AG04449 (cell line): Measurements from ENCODE around the gene KCNAB1.
"Not testable (repeated sequence)": the region's sequence is repeated elsewhere in the genome, so short reads cannot be mapped to it uniquely, and the experiment has no call there.

Experiments used
- CTCF ChIA-PET: fragments of 350-600 bp; formaldehyde crosslinking; extraction: SDS; loops from one replicate; lab custom pipeline; 2021; ENCODE audit warnings: antibody characterized with exemption; lab: Yijun Ruan, JAX
- POLR2A ChIA-PET: fragments of 400-600, 350-600 bp; formaldehyde crosslinking; extraction: SDS; loops from one replicate; lab custom pipeline; 2020; ENCODE audit warnings: antibody characterized with exemption, inconsistent platforms; lab: Yijun Ruan, JAX
- DNase-seq: peaks from one replicate; pipeline ENCODE4 v3.0.0-alpha.2; 2010; ENCODE audit warnings: low read depth, low spot score
- H3K4me3 ChIP-seq: 2 replicates; pipeline ENCODE4 v1.5.1; 2011; ENCODE audit warnings: low read depth, mild to moderate bottlenecking, control low read depth, low read length
- TF ChIP-seq, protein P1 (sequence below): IDR thresholded peaks from one replicate; pipeline ENCODE4 v1.5.1; 2011; ENCODE audit warnings: mild to moderate bottlenecking, moderate library complexity, low read length, control low read depth, inconsistent platforms; ENCODE audit not compliant: insufficient read depth; ENCODE audit errors: missing control alignments

The KCNAB1 gene

GRCh38 chr3:156120528-156121251 is at the start of gene KCNAB1:
KCNAB1 (plus strand) TSS chr3:156120578.
- POLR2A ChIA-PET = no interaction called here
- CTCF ChIA-PET = no interaction called here
- TF ChIP-seq, protein P1, sequence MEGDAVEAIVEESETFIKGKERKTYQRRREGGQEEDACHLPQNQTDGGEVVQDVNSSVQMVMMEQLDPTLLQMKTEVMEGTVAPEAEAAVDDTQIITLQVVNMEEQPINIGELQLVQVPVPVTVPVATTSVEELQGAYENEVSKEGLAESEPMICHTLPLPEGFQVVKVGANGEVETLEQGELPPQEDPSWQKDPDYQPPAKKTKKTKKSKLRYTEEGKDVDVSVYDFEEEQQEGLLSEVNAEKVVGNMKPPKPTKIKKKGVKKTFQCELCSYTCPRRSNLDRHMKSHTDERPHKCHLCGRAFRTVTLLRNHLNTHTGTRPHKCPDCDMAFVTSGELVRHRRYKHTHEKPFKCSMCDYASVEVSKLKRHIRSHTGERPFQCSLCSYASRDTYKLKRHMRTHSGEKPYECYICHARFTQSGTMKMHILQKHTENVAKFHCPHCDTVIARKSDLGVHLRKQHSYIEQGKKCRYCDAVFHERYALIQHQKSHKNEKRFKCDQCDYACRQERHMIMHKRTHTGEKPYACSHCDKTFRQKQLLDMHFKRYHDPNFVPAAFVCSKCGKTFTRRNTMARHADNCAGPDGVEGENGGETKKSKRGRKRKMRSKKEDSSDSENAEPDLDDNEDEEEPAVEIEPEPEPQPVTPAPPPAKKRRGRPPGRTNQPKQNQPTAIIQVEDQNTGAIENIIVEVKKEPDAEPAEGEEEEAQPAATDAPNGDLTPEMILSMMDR = no peak
- DNase-seq = no peak
- no peak within 1 kb of the TSS for H3K4me3 ChIP-seq

DNA sequence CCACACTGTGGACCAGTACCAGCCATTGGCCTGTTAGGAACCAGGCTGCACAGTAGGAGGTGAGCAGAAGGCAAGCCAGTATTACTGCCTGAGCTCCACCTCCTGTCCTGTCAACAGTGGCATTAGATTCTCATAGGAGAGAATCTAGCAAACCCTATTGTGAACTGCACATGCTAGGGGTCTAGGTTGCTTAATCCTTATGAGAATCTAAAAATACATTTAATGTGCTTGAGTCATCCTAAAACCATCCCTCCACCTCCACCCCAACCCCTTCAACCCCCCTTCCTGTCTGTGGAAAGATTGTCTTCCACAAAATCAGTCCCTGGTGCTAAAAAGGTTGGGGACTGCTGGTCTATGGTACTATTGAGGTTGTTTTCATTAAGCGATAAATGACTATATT is 49.3 kb upstream of the KCNAB1 start:
- DNase-seq = no peak
- POLR2A ChIA-PET = interaction anchor here (0.6 kb wide), 1 partner anchor 56 kb away, joined by 3 read pairs; no protein-coding TSS in a partner anchor
- TF ChIP-seq, protein P1 = no peak
- H3K4me3 ChIP-seq = no peak overlapping the region
- CTCF ChIA-PET = no interaction called here

- CTCF ChIA-PET, POLR2A ChIA-PET, H3K4me3 ChIP-seq, DNase-seq: not testable (repeated sequence)
Observed at GRCh38 chr3:156072950-156073657, 47.3 kb upstream of the KCNAB1 start.

DNA sequence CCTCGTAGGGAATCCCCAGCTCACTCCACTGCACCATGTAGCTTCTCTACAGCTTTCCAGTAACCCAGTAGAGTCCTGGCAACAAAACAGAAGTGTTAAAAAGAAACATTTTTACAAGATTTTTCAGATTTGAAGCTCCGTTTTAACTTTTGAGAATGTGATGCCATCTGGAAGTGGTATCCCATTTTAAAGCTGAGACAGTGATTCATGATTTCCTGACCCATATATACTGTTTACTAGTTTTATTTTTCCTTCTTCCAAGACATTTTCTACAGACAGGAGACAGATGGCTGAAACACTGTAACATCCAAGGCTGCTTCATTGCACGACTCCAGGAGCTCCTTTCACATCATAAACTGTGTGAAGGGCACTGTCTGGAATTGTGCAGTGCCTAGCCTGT is 30.3 kb upstream of the KCNAB1 start:
- no peak overlapping the region for H3K4me3 ChIP-seq
- TF ChIP-seq, protein P1 = no peak
- ChIA-PET CTCF (interaction anchor here (1.2 kb wide), 1 partner anchor 69 kb away, joined by 3 read pairs; no protein-coding TSS in a partner anchor), POLR2A (no interaction called here)
- no peak for DNase-seq

- DNase-seq = no peak
- ChIA-PET CTCF (interaction anchor here (1.5 kb wide), 1 partner anchor 17 kb away, joined by 4 read pairs; no protein-coding TSS in a partner anchor), POLR2A (no interaction called here)
- no peak overlapping the region for H3K4me3 ChIP-seq
- TF ChIP-seq, protein P1 = no peak
Observed at GRCh38 chr3:156093964-156094363, 26.4 kb upstream of the KCNAB1 start.

DNA sequence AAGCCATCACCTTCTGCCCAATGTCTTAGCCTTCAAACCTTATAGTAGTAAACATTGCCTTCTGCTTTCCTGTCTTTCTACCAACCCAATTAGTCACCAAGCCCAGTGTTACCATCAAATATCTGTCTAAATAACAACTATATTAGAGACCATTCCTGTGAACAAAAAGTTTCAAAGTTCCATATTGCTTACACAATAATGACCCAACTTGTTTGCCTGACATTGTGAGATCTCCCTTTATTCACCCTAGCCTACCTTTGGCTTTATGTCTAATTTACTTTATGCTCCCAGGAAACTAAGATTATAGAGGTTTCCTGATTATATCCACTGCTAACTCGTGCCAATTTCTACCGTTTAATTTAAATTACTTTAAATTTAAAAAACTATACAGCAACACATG is 26.0 kb upstream of the KCNAB1 start:
- ChIA-PET CTCF (interaction anchor here (1.5 kb wide), 1 partner anchor 16 kb away, joined by 4 read pairs; no protein-coding TSS in a partner anchor), POLR2A (no interaction called here)
- TF ChIP-seq, protein P1 = no peak
- H3K4me3 ChIP-seq = no peak overlapping the region
- DNase-seq = no peak

GRCh38 chr3:156095652-156096051 is 24.7 kb upstream of the KCNAB1 start:
- POLR2A ChIA-PET, H3K4me3 ChIP-seq, DNase-seq, CTCF ChIA-PET: not testable (repeated sequence)
